Tibial artery (tissue), 4 donors: ENCODE results near the gene DAGLB.
A peak's percentile ranks its signal among the peaks of the same experiment; 100 is the strongest.
"Not testable (repeated sequence)": the region's sequence is repeated elsewhere in the genome, so short reads cannot be mapped to it uniquely, and the experiment has no call there.

ENCODE experiments used
- DNase-seq, 2 donors: peaks; one replicate each; pipeline ENCODE4 v3.0.0-alpha.2; 2019
- H3K27ac ChIP-seq, 2 donors: fragments of 200-600 bp; sonication (generic) in 1 of 2; 1 replicate in 1 of 2; 2 replicates in 1 of 2; pipeline ENCODE4 v1.5.1; 2018 to 2019; ENCODE audit warnings: mild to moderate bottlenecking in 1 of 2
- H3K27me3 ChIP-seq, 2 donors: fragments of 200-600 bp; sonication (generic) in 1 of 2; one replicate each; pipeline versions ENCODE4 v1.5.1 to v1.6.0; 2016 to 2019
- H3K36me3 ChIP-seq, 3 donors: fragments of 200-600 bp; sonication (generic) in 2 of 3; one replicate each; pipeline ENCODE4 v1.5.1; 2016 to 2019; ENCODE audit warnings: mild to moderate bottlenecking in 2 of 3
- H3K4me1 ChIP-seq, 4 donors: fragments of 200-600 bp; sonication (generic) in 2 of 4; 1 replicate in 3 of 4; 2 replicates in 1 of 4; pipeline ENCODE4 v1.5.1; 2016 to 2019
- H3K4me3 ChIP-seq, 2 donors: fragments of 200-600 bp; sonication (generic) in 1 of 2; 1 replicate in 1 of 2; 2 replicates in 1 of 2; pipeline ENCODE4 v1.5.1; 2018 to 2019; ENCODE audit warnings: mild to moderate bottlenecking in 2 of 2
- H3K9me3 ChIP-seq, 3 donors: fragments of 200-600 bp; sonication (generic) in 1 of 3; one replicate each; pipeline ENCODE4 v1.5.1; 2016 to 2019
- intact Hi-C: fragments of 100-400 bp; cut with DNase I; formaldehyde crosslinking; loops from one replicate; pipeline ENCODE4 v1.15.0; 2023; ENCODE audit warnings: low total_unique reads
- TF ChIP-seq, protein P1 (sequence below), 2 experiments: fragments of 200-600 bp in 1 of 2; fragments of 450-650 bp in 1 of 2; IDR thresholded peaks; one replicate each; pipeline ENCODE4 v1.5.1; 2017 to 2019; ENCODE audit warnings: antibody characterized with exemption in 2 of 2, mild to moderate bottlenecking in 1 of 2, moderate library complexity in 1 of 2

Gene DAGLB

DNA sequence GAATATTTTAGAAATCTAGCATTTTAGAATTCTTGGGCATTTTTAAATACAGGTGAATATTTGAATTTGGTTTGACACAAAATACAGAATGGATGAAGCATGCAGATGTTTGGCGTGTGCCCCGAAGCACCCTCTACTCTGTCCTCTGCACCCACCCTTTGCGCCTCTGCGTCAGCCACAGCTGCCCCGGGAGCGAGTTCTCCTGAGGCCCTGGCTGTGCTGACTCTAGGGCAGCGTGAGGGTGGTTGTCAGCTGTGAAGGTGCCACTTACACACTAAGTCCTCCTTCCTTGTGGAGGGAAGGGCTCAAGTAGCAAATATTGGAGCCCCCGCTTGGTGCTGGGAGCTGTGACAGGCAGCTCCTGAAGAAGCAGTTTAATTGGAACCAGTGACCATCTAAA lies 48.4 kb downstream of the DAGLB start:
- H3K36me3 ChIP-seq: peaks cover 32 to 46% (median 44%) of the 10 kb centered on the region in 3 donors

DNA sequence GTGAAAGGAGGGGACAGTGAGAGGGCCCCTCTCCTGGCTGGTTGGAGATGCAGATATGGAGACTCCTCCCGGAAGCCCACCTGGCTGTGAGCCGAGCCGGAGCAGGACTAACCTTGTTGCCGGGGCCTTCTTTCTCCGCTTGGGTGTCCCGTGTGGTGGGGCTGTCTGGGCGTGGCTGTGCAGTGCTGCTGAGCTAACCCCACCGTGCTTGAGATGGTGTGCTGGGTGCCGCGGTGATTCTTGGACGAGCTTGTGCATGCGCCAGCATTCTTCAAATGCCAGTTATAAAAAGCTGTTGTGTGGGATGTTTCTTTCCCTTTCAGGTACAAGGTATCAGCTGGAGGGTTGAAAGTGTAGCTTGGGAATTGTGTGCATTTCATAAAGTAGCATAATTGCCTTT lies 48.8 kb downstream of the DAGLB start:
- Histone ChIP-seq H3K27ac (no peak overlapping the region), H3K4me3 (peak overlapping the region in 1 of 2 donors; percentile 20), H3K4me1 (peaks cover 0 to 69% (median 42%) of the 10 kb centered on the region in 4 donors), H3K27me3 (no peaks in the 10 kb centered on the region), H3K36me3 (peaks cover 28 to 46% (median 44%) of the 10 kb centered on the region in 3 donors), H3K9me3 (no peaks in the 10 kb centered on the region)
- intact Hi-C loops: no loop called here
- no peak for DNase-seq
- TF ChIP-seq, protein P1, sequence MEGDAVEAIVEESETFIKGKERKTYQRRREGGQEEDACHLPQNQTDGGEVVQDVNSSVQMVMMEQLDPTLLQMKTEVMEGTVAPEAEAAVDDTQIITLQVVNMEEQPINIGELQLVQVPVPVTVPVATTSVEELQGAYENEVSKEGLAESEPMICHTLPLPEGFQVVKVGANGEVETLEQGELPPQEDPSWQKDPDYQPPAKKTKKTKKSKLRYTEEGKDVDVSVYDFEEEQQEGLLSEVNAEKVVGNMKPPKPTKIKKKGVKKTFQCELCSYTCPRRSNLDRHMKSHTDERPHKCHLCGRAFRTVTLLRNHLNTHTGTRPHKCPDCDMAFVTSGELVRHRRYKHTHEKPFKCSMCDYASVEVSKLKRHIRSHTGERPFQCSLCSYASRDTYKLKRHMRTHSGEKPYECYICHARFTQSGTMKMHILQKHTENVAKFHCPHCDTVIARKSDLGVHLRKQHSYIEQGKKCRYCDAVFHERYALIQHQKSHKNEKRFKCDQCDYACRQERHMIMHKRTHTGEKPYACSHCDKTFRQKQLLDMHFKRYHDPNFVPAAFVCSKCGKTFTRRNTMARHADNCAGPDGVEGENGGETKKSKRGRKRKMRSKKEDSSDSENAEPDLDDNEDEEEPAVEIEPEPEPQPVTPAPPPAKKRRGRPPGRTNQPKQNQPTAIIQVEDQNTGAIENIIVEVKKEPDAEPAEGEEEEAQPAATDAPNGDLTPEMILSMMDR (IDR thresholded peaks at IDR 0.05): no peak

More for the DNA sequence above, 48.4 kb downstream of the DAGLB start:
- intact Hi-C loops: no loop called here
- H3K27me3 ChIP-seq: no peaks in the 10 kb centered on the region
- no peak for DNase-seq
- H3K4me3 ChIP-seq: no peak overlapping the region
- TF ChIP-seq, protein P1 (IDR thresholded peaks at IDR 0.05): no peak
- H3K9me3 ChIP-seq: no peaks in the 10 kb centered on the region
- peaks cover 0 to 65% (median 38%) of the 10 kb centered on the region in 4 donors for H3K4me1 ChIP-seq
- no peak overlapping the region for H3K27ac ChIP-seq

DNA sequence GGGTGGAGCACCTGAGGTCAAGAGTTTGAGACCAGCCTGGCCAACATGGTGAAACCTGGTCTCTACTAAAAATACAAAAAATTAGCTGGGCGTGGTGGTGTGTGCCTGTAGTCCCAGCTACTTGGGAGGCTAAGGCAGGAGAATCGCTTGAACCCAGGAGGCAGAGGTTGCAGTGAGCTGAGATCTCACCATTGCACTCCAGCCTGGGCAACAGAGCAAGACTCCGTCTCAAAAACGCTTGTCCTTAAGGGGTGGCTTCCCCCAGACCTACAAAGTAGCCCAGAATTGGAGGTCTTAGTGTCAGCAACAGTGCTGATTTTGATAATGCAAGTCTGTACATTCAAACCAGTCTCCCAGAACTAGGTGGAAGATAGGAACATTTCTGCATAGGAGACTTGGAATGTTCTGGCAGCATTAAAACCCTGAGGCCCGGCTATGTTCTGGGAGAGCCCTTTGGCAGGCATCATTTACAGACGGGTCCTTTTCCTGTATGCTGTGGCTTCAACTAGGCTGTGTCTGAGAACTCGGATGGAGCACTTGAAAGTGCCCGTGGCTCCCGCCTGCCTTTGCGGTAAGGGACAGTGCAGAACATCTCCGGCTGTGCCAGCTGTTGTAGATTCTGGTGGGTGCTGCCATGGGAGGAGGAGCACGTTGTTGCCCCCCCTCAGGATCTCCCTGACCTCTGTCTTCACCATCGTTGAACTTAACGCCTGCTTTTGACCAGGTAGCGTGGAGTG lies 49.8 kb downstream of the DAGLB start:
- H3K36me3 ChIP-seq: peaks cover 23 to 41% (median 37%) of the 10 kb centered on the region in 3 donors
- H3K4me3 ChIP-seq, H3K9me3 ChIP-seq, intact Hi-C loops, H3K27me3 ChIP-seq, DNase-seq: not testable (repeated sequence)
- peaks cover 0 to 79% (median 51%) of the 10 kb centered on the region in 4 donors for H3K4me1 ChIP-seq
- H3K27ac ChIP-seq: peak overlapping the region in 1 of 2 donors; percentile 6

DNA sequence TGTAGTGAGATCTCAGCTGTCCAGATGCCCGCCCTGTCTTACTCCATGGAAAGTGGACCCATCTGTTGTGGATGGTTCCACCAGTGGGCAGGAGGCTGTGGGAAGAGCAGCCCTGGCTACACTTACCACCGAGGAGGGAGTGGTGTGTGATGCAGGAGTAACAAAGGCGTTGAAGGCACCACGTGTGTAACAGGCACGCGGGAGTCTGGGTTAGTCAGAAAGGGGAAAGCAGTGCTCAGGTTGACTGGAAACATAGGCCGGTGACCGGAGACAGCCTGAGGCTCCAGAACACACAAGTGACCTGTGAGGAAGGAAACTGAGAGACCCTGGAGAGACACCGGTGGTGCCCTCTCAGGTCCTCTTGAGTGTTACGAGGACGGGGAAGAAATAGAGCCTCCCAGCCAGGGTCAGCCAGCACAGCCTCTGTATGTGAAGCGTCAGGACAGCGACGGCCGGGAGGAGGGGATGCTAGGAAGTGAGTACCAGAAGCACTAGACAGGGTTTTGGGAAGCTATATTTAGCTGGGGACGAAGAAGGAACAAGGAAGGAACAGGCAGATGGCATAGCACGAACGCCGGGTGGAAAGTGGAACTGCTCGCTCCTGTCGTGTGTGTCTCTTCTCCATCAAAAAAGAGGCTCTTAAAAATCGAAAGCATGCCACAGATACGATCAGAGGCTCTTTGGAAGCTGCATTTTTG lies 51.7 kb downstream of the DAGLB start:
- peak; percentile 57 to 70 for DNase-seq
- TF ChIP-seq, protein P1 (IDR thresholded peaks at IDR 0.05): no peak
- intact Hi-C loops: no loop called here
- Histone ChIP-seq H3K27ac (no peak overlapping the region), H3K4me1 (peaks cover 0 to 82% (median 52%) of the 10 kb centered on the region in 4 donors), H3K36me3 (peaks cover 16 to 41% (median 37%) of the 10 kb centered on the region in 3 donors), H3K4me3 (no peak overlapping the region), H3K9me3 (no peaks in the 10 kb centered on the region), H3K27me3 (no peaks in the 10 kb centered on the region)

DNA sequence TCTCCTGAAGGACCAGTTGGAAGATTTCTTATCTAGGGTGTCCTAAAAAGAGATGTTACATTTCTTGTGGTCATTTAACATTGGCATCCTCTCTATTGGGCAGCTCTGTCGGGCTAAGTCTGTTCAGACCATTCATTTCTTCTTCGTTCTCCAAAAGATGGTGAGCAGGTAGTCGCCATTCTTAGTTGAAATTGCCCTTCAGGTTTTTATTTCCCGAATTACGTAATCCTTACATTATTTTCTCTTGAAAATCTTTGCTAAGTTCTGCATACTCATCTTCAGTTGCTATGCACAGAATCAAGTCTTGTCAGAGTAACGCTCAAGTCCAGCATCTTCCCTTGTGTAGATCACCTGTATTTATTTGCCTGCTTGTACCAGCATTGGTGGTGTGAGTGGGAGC lies 53.6 kb downstream of the DAGLB start:
- Histone ChIP-seq H3K4me3 (no peak overlapping the region), H3K36me3 (peaks cover 12 to 42% (median 39%) of the 10 kb centered on the region in 3 donors), H3K9me3 (no peaks in the 10 kb centered on the region), H3K27ac (peak overlapping the region in 1 of 2 donors; percentile 36), H3K4me1 (peaks cover 0 to 66% (median 43%) of the 10 kb centered on the region in 4 donors), H3K27me3 (no peaks in the 10 kb centered on the region)
- TF ChIP-seq, protein P1 (IDR thresholded peaks at IDR 0.05): no peak
- intact Hi-C loops: no loop called here
- DNase-seq: no peak

DNA sequence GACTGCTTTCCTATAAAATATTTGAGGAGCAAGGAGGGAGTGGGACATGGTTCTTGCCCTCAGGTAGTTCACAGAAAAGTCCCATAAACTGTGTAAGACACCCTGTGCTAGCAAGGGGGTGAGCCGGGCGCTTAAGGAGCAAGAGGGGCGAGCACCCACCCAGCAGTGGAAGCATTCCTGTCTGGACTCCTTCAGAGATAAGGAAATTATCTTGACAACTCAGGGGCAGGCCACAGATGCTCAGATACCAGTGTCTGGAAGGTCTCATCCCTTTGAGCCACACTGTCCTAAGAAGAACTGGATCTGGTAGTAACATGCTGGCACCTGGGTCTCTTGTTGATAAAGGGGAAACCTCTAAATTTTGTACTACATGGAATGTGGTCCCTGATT lies 54.1 kb downstream of the DAGLB start:
- TF ChIP-seq, protein P1 (IDR thresholded peaks at IDR 0.05): no peak
- H3K4me1 ChIP-seq: peaks cover 0 to 61% (median 39%) of the 10 kb centered on the region in 4 donors
- H3K4me3 ChIP-seq: no peak overlapping the region
- H3K27ac ChIP-seq: peak overlapping the region in 1 of 2 donors; percentile 36
- DNase-seq: no peak
- H3K36me3 ChIP-seq: peaks cover 16 to 47% (median 44%) of the 10 kb centered on the region in 3 donors
- intact Hi-C loops: no loop called here
- no peaks in the 10 kb centered on the region for H3K27me3 ChIP-seq
- H3K9me3 ChIP-seq: no peaks in the 10 kb centered on the region
